Body of pancreas (tissue), 4 donors: ENCODE results near the gene RPS6KA2. TPM values are rescaled to one million over a fixed set of nuclear protein-coding genes. Genes with fewer than 3 reads are reported as not detected.

ENCODE experiments used
- ATAC-seq: fragments of 150-250 bp; one replicate; pipeline ENCODE4 v1.9.1; 2016
- DNase-seq, 4 donors: peaks; one replicate each; pipeline ENCODE4 v3.0.0-alpha.2; 2019
- H3K27ac ChIP-seq, 4 donors: fragments of 200-600 bp; sonication (generic); 1 replicate in 3 of 4; 2 replicates in 1 of 4; pipeline versions ENCODE4 v1.5.1 to v1.6.1; 2016 to 2019; ENCODE audit warnings: mild to moderate bottlenecking in 1 of 4, mixed read lengths in 1 of 4, moderate library complexity in 1 of 4
- H3K27me3 ChIP-seq, 2 donors: fragments of 200-600 bp; sonication (generic); one replicate each; pipeline ENCODE4 v1.6.0; 2016; ENCODE audit warnings: mild to moderate bottlenecking in 1 of 2
- H3K36me3 ChIP-seq, 2 donors: fragments of 200-600 bp; sonication (generic); replicated peaks in 1 of 2; 2 replicates each; pipeline ENCODE4 v1.5.1; 2016; ENCODE audit warnings: low read depth in 2 of 2; ENCODE audit not compliant: insufficient read depth in 1 of 2
- H3K4me1 ChIP-seq: fragments of 200-600 bp; sonication (generic); one replicate; pipeline ENCODE4 v1.6.0; 2016
- H3K4me3 ChIP-seq, 2 donors: fragments of 200-600 bp; sonication (generic); 1 replicate in 1 of 2; 2 replicates in 1 of 2; pipeline ENCODE4 v1.5.1; 2016 to 2019
- H3K9me3 ChIP-seq, 3 donors: fragments of 200-600 bp; sonication (generic); 1 replicate in 2 of 3; 2 replicates in 1 of 3; pipeline ENCODE4 v1.5.1; 2016
- POLR2A ChIP-seq, 3 donors: fragments of 450-650 bp; IDR thresholded peaks; one replicate each; pipeline ENCODE4 v1.6.1; 2016; ENCODE audit warnings: antibody characterized with exemption in 3 of 3, mild to moderate bottlenecking in 2 of 3
- WGBS, 2 donors: methylation state at CpG; one replicate each; pipeline ENCODE4 v1.1.5; 2017; 5-methylcytosine and 5-hydroxymethylcytosine counted together
- intact Hi-C: fragments of 100-400 bp; cut with DNase I; formaldehyde crosslinking; loops from one replicate; pipeline ENCODE4 v1.15.1; 2023
- total RNA-seq, 2 donors: library from RNA; depleted of rRNA; stranded (reverse); fragments of >200 nt; gene quantifications; one replicate each; pipeline ENCODE4 v1.1.0, GENCODE V29; 2016
- TF ChIP-seq, protein P1 (sequence below), 7 experiments: fragments of 450-650 bp in 4 of 7; fragments of 200-600 bp in 3 of 7; sonication (generic) in 3 of 7; IDR thresholded peaks; one replicate each; pipeline ENCODE4 v1.5.1; 2016 to 2019; ENCODE audit warnings: antibody characterized with exemption in 7 of 7

RPS6KA2 gene
- total RNA-seq, 2 donors from 2014 or later = 24.4 to 53.7 TPM

DNA sequence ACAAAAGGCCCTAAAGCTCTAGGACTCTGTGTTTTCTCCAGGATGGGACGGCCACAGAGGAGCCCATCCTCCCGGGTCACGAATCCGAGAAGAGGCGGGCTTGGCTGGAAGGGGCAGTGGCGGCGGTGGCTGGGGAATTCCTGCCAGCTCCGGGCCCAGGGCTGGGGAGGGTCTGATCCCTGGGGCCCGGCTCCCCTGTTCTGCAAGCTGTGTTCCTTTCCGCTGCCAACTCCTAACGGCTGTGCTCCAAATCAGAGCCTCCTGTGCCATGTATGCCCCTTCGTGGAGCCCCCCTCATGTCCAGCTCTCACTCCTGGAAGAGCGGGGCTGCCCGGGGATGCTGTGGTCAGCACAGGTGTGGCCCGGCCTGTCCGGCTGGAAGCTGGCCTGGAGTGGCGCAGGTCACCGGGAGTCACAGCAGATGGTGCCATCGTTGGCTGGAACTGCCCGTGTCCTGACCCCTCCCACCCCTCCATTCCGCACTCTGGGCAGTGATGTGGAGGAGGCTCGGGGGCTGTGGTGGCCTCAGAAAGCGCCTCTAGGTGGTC is 156.1 kb downstream of the RPS6KA2 start:
- WGBS, 2 donors = 85 to 90% methylated on average over 10 to 21 of the region's 23 CpGs
- Histone ChIP-seq H3K27ac (no peak overlapping the region), H3K4me1 (peaks cover under 1% of the 10 kb centered on the region), H3K27me3 (no peaks in the 10 kb centered on the region), H3K36me3 (peaks cover 0 to 2% of the 10 kb centered on the region in 2 donors), H3K4me3 (no peak overlapping the region), H3K9me3 (no peaks in the 10 kb centered on the region)
- DNase-seq (no peak), ATAC-seq (no peak)
- intact Hi-C loops = no loop called here
- TF ChIP-seq, protein P1, sequence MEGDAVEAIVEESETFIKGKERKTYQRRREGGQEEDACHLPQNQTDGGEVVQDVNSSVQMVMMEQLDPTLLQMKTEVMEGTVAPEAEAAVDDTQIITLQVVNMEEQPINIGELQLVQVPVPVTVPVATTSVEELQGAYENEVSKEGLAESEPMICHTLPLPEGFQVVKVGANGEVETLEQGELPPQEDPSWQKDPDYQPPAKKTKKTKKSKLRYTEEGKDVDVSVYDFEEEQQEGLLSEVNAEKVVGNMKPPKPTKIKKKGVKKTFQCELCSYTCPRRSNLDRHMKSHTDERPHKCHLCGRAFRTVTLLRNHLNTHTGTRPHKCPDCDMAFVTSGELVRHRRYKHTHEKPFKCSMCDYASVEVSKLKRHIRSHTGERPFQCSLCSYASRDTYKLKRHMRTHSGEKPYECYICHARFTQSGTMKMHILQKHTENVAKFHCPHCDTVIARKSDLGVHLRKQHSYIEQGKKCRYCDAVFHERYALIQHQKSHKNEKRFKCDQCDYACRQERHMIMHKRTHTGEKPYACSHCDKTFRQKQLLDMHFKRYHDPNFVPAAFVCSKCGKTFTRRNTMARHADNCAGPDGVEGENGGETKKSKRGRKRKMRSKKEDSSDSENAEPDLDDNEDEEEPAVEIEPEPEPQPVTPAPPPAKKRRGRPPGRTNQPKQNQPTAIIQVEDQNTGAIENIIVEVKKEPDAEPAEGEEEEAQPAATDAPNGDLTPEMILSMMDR (IDR thresholded peaks at IDR 0.05) = no peak
- TF ChIP-seq POLR2A (IDR thresholded peaks at IDR 0.05) = no peak

DNA sequence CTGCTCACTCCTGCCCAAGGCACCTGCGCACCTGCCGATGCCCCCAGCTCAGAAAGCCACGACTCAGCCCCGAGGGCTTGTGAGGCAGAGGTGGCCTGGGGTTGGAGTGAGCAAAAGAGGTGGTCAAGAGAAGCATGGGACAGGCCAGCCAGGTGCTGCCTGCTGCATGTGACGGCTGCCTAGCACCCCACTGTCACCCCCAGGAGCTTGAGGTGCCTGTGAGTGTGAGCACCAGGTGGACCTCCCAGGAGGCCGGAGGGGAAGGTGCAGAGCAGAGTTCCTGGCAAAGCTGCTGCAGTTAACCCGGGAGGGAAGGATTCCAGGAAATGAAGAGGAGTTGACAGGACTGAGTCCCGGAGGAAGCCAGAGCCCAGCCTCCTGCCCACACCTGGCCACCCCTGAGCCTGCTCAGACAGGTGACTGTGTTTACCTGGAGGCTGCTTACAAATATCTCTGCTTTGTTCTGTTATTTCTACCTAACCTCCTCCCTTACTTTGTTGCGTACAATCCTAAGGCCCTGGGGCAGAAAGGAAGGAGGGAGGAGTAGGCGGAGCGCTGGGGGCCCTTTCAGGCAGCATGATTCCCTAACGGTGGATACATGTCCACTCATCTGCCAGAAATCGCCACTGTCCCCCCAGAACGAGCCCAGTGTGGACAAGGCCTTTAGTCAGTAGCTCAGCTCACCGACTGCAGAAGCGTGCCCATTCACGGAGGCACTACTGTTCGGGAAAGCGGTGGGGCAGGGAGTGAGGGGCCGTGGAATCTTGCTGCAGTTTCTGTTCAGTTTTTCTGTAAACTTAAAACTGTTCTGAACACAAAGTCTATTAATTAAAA is 156.8 kb downstream of the RPS6KA2 start:
- TF ChIP-seq, protein P1 (IDR thresholded peaks at IDR 0.05) = no peak
- no peak for TF ChIP-seq POLR2A (IDR thresholded peaks at IDR 0.05)
- no peak for DNase-seq

DNA sequence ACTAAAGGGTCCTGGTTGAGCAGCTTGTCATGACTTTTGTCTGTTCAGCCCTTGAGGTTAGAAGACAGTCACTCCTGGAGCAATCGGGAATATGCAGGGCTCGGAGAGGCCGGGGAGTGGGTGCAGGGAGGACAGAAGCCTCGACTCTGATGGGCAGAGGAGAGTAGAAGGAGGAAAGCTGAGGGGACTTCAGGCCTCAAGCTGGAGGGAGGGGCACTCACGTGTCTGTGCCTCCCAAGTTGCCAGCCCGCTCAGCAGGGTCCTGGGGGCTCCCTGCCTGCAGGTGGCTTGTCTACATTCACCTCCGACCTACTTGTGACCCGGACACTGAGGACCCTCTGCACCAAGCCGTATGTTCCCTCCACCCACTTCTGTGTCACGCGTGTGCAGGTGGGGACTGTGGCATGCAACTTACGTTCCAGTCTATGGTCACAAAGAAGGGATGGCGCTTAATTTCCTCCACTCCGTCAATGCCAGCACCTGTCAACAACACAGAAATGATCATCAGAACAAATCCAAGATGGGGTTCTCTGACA is 157.6 kb downstream of the RPS6KA2 start:
- ATAC-seq = no peak
- H3K4me3 ChIP-seq = no peak overlapping the region
- TF ChIP-seq, protein P1 (IDR thresholded peaks at IDR 0.05) = no peak
- TF ChIP-seq POLR2A (IDR thresholded peaks at IDR 0.05) = no peak
- no peak overlapping the region for H3K27ac ChIP-seq
- H3K9me3 ChIP-seq = no peaks in the 10 kb centered on the region
- DNase-seq = no peak
- WGBS, 2 donors = 92 to 93% methylated on average over 12 to 14 of the region's 14 CpGs
- intact Hi-C loops = no loop called here
- H3K27me3 ChIP-seq = no peaks in the 10 kb centered on the region
- H3K4me1 ChIP-seq = peaks cover 4% of the 10 kb centered on the region
- peaks cover 0 to 2% of the 10 kb centered on the region in 2 donors for H3K36me3 ChIP-seq

More for the DNA sequence above, 156.8 kb downstream of the RPS6KA2 start:
- H3K4me3 ChIP-seq = no peak overlapping the region
- H3K36me3 ChIP-seq = peaks cover 0 to 2% of the 10 kb centered on the region in 2 donors
- intact Hi-C loops = no loop called here
- H3K4me1 ChIP-seq = peaks cover 4% of the 10 kb centered on the region
- H3K9me3 ChIP-seq = no peaks in the 10 kb centered on the region
- 86 to 89% methylated on average over 19 to 20 of the region's 20 CpGs for WGBS, 2 donors
- ATAC-seq = no peak
- no peak overlapping the region for H3K27ac ChIP-seq
- no peaks in the 10 kb centered on the region for H3K27me3 ChIP-seq

DNA sequence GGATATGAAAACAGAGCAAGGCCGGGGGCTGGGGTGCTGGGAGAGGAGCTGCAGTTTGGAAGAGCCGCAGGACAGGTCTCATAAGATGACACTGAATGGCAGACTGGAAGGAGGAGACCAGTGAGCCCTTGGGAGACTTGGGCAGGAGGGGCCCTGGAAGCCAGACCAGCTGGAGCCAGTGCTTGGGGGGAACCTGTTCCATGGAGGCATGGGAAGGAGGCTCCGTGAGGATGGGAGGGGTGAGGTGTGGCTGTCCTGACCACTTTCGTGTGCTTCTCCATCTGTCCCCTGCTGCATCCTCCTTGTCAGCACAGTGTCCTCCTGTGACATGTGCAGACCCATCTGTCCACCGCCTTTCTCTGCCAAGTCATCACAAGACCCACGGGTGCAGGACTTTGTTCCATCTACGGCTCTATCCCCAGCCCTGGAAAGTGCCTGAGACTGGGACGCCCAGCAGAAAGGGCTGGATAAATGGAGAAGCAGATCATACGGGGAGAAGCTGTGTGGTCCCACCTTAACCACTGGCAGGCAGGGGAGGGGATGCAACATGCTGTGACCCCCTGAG is 159.5 kb downstream of the RPS6KA2 start:
- intact Hi-C loops = no loop called here

More for the DNA sequence above, 159.5 kb downstream of the RPS6KA2 start:
- no peaks in the 10 kb centered on the region for H3K27me3 ChIP-seq
- DNase-seq = no peak
- peaks cover 4% of the 10 kb centered on the region for H3K4me1 ChIP-seq
- no peak for TF ChIP-seq POLR2A (IDR thresholded peaks at IDR 0.05)
- TF ChIP-seq, protein P1 (IDR thresholded peaks at IDR 0.05) = no peak
- ATAC-seq = no peak
- no peaks in the 10 kb centered on the region for H3K9me3 ChIP-seq
- 93 to 94% methylated on average over 9 of the region's 9 CpGs for WGBS, 2 donors
- no peak overlapping the region for H3K4me3 ChIP-seq
- H3K36me3 ChIP-seq = peaks cover 0 to 2% of the 10 kb centered on the region in 2 donors
- no peak overlapping the region for H3K27ac ChIP-seq
